GM12878 (cell line): ENCODE data around the gene PTGR2.
"Not testable (repeated sequence)": the region's sequence is repeated elsewhere in the genome, so short reads cannot be mapped to it uniquely, and the experiment has no call there.

Experiments used
- CTCF ChIP-seq, 3 experiments: IDR thresholded peaks in 2 of 3; conservative IDR thresholded peaks in 1 of 3; 2 replicates each; pipeline ENCODE4 v1.5.1; 2011; ENCODE audit warnings: low read depth in 3 of 3, low read length in 3 of 3, mild to moderate bottlenecking in 3 of 3, control low read depth in 2 of 3, moderate library complexity in 2 of 3, inconsistent platforms in 1 of 3, mixed read lengths in 1 of 3; ENCODE audit not compliant: control insufficient read depth in 2 of 3, insufficient read depth in 1 of 3; ENCODE audit errors: extremely low read depth in 1 of 3
- RAD51 ChIP-seq: fragments of 450-650 bp; IDR thresholded peaks from 2 replicates; pipeline ENCODE4 v1.6.1; 2016; ENCODE audit warnings: moderate library complexity, mild to moderate bottlenecking, inconsistent platforms

GRCh38 chr14:73919457-73919856 is 67.8 kb downstream of the PTGR2 start:
- TF ChIP-seq RAD51; CTCF (IDR thresholded peaks at IDR 0.05 in 2 of 3, conservative IDR thresholded peaks at IDR 0.05 in 1 of 3; ENCODE audit: control insufficient read depth in 2 of 3, extremely low read depth in 1 of 3, insufficient read depth in 1 of 3, low read depth in 3 of 3, low read length in 3 of 3): not testable (repeated sequence)
